ENCODE measurements around the gene CDH26.

The CDH26 gene

DNA sequence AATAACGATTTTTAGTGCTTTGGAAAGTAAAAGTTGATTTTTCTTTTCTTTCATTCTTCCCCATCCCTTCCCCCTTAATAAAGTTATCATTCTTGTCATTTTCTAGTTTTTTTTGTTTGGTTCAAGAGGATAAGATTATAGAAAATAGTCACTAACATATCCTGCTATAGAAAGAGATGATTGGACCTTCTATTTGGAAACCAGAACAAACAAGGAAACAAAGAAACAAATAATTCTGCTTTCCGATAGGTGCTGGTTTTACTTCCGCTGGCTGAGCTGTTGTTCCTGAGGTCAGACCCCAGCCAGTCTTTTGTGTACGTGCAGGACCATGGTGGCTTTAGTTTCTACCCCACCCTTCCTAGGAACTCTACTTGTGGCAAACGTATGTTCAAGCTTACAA, at the start of gene CDH26:
Gene CDH26, plus strand, starts transcription at position 301 of the 400 bp plus-strand sequence. CDS start 304 bp downstream, outside the sequence.
- no peak for DNase-seq (ENCODE audit: low read depth)

- DNase-seq (ENCODE audit: low read depth): no peak
These were observed 49.4 kb upstream of the CDH26 start for GRCh38 chr20:59908855-59909254.

DNA sequence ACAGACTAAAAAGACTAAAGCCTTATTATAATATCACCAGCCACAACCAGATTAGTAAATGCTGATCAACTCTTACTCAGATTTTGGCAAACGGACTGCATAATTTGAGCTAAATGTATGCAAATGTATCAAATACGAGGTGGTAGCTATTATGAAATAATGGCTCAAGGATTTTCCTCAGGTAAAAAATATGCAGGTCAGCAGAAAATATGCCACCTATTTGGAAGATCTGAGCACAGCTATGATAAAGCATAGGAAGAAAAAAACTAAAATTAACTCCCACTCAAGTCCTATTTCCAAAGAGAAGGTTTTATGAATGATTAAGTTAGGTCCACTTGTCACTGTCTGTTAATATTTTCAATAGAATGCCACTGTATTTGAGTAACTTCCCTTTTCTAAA, 47.2 kb upstream of the CDH26 start:
- no peak for DNase-seq (ENCODE audit: low read depth)

DNA sequence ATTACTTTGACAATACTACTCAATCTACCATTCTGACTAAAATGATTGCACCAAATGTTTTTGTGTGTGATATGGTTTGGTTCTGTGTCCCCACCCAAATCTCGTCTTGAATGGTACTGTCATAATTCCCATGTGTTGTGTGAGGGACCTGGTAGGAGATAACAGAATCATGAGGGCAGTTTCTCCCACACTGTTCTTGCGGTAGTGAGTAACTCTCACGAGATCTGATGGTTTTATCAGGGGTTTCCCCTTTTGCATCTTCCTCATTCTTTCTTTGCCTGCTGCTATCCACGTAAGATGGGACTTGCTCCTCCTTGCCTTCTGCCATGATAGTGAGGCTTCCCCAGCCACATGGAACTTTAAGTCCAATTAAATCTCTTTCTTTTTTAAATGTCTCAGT, 45.6 kb upstream of the CDH26 start:
- no peak for DNase-seq (ENCODE audit: low read depth)

- DNase-seq (ENCODE audit: low read depth): no peak
These were observed 37.3 kb upstream of the CDH26 start for GRCh38 chr20:59920944-59921343.

- no peak for DNase-seq (ENCODE audit: low read depth)
These were observed 34.7 kb upstream of the CDH26 start for GRCh38 chr20:59923514-59923913.

DNA sequence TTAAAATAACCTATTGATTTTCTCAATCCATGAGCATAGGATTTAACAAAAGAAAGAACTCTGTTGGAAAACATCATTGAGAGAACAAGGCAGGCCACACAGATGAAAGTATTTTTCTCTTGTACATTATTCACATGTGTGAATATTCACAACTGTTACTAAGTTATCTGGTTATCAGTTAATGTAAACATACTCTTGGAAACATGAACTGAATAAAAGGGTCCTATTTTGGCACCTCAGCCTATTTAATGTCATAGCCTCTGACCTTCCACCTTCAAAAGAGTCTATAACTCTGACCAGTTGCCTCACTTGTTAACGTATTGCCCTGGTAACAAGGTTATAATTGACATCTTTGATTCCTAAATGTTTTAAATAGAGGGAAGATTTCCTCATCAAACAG, 32.9 kb upstream of the CDH26 start:
- DNase-seq (ENCODE audit: low read depth): no peak

GRCh38 chr20:59925899-59926298, 32.3 kb upstream of the CDH26 start:
- no peak for DNase-seq (ENCODE audit: low read depth)

DNA sequence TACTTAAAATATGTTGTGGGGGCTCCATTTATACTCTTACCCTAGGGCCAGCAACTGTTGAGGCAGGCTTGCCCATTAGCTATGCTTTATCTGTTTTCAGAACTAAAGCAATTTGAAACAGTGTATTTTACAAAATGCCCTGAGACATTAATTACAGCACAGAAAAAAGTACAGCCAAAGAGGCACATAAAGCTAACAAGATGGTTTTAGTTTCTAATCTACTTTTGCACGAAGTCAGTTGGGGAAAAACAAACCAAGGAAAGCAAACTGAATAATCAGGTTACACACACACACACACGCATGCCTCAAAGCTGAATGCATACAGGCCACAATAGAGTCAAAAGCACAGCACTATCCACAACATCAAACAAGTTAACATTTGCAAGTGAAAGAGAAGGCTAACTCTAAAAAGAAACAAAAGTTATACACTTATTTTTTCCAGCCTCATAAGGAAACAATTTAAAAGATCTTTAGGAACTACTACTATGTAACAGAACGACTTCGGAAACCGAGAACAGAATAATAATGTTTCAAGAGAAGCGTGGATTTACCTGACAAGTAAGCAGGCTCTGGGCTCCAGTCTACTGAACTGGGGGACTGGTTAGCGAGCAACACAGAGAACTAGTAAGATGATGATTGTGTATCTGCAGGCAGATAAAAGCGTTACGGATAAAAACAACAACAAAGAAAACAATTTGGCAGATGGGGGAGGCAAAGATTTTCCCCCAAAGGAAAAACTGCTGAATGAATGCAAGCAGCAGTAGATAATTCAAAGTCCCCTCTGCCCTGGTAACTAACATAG, 26.5 kb upstream of the CDH26 start:
- no peak for DNase-seq (ENCODE audit: low read depth)

GRCh38 chr20:59932616-59933295, 25.5 kb upstream of the CDH26 start:
- no peak for DNase-seq (ENCODE audit: low read depth)

DNA sequence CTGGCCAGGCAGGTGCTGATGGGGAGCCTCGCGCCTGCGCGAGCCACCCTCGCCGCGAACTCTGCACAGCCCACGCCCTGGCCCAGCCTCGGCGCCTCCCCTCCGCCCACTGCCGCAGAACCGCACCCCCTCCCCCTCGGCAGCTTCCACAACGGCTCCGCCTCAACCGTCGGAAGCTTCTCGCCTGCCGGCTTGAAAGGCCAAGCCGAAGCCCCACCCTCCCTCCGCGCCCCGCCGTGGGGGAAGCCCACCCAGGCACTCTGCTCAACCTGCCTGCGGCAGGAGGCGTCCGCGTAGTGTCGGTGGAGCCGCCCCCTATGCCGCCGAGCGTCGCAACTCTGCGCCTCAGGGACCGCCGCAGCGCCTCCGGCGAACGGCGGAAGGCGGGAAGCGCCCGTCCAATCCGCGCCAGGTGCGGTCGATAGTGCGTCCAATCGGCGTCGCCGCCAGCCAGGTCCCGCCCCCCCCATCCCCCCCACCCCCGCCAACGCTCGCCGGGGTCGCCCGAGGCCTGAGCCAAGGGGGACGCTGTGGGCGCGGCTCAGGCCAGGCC, 24.9 kb upstream of the CDH26 start, which contains the start of gene SYCP2:
Gene SYCP2, minus strand, starts transcription at position 342 of the 553 bp plus-strand sequence. CDS start 11,224 bp downstream, outside the sequence.
- peak; percentile 33 for DNase-seq (ENCODE audit: low read depth)

DNA sequence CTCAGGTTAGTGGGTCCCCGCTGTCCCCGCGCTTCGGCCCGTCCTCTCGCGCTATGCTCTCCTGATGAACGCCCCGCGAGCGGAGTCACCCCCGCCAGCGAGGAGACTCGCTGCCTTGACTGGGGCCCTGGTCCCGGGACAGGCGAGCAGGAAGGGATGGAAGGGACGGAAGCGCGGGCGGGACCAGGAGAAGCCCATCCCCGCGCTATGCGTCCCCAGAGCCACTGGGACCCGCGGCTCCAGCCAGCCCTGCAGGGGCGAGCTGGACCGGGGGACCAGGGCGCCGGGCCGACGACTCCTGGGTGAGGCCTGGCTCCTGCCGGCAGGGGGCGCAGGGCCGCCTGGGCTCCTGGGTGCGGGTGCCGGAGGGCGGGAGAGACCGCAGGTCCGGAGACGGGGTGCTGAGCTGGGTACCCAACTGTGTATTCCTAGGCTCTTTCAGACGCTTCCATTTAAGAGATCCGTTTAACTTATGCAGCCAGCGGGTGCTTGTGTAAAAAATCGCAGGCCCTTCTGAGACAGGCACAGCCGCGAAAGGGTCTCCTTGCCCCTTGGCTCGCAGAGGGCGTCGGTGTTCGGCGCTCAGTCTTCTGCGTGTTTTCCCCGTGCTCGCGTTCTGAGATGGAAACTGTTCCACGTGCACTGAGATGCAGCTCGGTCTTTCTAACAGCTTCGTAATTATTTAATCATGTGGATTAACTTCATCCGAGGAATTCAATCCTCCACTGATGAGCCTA, 24.2 kb upstream of the CDH26 start:
- DNase-seq (ENCODE audit: low read depth): peak; percentile 57

DNA sequence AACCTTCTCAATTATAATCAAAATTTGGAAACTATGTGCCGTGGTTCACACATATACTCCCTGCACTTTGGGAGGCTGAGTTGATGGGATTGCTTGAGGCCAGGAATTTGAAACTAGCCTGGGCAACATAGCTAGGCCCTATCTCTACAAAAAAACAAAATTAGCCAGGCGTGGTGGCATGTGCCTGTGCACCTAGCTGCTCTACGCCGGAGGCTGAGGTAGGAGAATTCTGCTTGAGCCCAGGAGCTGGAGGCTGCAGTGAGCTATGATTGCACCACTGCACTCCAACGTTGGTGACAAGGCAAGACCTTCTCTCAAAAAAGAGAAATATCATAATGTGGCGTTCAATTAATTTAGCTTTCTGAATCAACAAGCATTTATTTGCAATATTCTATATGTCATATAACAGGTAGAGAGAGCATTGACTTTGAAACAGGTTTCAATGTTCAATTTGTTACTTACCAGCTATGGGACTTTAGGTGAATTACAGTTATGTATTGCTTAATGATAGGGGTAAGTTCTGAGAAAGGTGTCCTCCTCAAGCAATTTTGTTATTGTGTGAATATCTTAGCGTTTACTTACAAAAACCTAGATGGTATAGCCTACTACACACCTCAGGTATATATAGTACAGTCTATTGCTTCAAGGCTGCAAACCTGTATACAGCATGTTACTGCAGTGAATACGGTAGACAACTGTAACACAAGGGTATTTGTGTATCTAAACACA, 22.6 kb upstream of the CDH26 start:
- DNase-seq (ENCODE audit: low read depth): no peak

GRCh38 chr20:59936409-59936808, 21.8 kb upstream of the CDH26 start:
- no peak for DNase-seq (ENCODE audit: low read depth)

DNA sequence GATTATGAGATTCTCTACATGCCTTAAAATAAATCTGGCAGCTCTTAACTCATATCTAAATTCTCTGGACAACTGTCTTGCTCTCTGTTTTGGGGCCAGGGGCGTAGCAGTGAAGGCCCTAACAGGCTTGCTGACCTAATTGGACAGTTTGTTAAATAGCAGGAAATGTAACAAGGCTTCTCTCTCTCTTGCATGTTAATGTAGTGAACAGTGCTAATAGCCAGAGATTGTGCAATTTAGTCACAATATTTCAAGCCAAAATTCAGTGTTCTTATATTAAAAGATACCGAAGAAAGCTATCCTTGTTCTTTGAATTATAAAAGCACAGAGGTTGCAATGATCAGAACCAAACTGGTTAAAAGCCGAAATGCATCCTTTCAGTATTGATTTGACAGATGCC, 21.1 kb upstream of the CDH26 start:
- no peak for DNase-seq (ENCODE audit: low read depth)

DNA sequence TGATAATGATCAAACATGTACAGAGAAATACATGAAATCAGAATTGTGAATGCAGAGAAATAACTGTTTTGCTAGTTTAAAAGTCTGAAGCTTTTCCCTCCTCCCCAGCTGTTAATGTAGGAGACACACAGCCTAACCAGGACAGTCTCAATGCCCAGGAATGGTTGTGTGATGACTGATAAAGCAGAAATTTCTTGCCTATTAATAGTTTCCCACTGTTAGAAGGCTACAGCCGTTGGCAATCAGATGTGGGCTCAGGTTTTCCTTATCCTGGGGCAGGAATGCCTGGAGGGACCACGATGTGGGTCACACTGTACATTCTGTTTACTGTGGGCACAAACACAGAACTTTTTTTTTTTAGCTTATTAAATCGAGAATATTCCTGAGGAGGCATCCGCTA, 20.0 kb upstream of the CDH26 start:
- DNase-seq (ENCODE audit: low read depth): no peak

DNA sequence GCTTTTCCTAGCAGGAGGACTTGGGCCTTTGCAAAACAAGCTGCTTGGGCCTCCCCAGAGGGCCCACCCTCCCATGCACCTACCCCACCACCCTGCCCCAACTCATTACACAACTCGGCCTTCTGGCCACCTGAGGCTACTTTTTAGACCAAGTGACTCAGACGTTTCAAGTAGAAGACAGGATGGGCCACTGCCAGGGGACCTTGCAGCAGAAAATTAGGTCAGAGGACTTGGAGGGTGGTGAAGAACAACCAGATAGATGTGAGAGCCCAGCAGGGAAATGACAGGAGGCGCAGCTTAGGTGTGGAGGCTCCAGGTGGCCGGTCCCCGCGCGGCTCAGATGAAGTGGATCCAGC, 19.5 kb upstream of the CDH26 start:
- DNase-seq (ENCODE audit: low read depth): no peak

DNA sequence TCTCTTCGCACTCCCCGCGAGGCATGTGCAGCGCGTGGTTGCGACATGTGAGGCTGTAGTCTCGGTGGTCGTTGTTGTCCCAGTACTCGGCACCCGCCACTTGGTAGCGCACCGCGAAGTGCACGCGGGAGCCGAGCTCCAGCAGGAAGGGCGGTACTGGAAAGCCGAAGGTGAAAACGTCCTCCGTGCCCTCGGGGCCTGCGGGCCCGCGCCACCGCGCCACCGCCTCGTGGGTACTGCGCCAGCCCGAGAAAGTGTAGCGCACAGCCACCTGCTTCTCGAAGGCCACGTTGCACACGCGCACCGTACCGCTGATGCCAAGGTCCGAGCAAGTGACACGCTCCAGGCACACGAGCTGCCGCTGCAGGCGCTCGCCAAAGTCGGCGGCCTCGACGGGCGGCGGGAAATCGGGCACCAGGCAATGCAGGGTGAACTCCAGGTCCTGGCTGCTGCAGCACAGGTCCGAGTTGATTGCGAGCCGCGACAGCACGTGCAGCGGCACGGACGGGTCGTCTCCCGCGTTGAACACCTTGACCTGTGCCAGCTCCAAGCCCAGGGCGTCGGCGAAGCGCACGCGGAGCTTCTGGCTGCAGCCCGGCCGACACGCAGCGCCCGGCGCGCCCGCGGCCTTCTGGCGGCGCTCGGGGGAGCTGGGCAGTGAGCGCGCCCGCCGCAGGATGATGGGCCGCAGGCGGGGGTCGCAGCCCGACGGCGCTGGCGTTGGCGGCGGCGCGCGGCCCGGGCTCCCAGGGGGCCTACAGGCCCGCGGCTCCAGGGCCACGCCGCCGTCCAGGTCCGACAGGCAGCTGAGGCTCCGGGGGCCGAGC, 19.0 kb upstream of the CDH26 start:
- no peak for DNase-seq (ENCODE audit: low read depth)

- no peak for DNase-seq (ENCODE audit: low read depth)
These were observed 18.4 kb upstream of the CDH26 start for GRCh38 chr20:59939879-59940128.

DNA sequence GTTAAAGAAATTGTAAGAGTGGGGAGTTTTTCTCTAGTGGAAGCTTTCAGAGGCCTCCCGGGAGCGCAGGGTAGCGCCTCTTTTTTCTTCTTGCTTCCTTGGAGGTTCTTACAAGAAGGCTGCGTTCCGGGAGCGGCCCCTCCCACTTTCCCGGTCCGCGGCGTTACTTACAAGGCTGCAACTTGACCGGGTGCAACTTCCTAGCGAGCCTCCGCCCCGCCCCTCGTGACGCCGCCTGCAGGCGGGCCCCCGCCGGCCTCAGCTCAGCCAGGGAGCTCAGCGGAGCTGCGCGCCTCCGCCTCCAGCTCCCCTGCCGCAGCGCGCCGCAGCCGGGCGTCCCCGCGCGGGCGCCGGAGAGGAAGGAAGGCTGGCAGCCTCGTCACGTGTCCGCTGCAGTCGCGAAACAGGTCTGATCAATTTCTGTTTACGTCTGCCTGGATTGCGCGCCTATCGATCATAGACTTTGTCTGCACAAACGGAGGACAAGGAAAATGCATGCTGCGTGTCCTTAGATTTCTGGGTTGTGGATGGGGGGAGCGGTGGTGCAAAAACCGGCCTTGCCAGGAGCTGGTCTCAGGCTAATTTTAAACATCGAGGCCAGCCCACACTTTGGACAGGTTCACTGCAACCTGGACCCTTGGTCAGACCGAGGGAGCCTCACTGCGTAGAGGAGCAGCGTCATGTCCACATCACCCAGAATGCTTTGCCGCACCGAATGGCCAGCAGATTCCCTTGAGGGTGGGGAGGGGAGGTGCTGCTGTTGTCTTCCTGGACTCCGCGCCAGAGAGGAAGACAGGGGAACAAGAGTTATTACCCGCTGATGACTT, 17.9 kb upstream of the CDH26 start, which contains the start of the genes FAM217B and PPP1R3D:
Gene FAM217B, plus strand, starts transcription at position 261 of the 827 bp plus-strand sequence. CDS start 3,555 bp downstream, outside the sequence.
Gene PPP1R3D, minus strand, starts transcription at position 177 of the 827 bp plus-strand sequence. CDS start 374 bp downstream, outside the sequence.
- DNase-seq (ENCODE audit: low read depth): peak; percentile 71

Data from stimulated activated CD8-positive, alpha-beta memory T cell treated with anti-CD3 and anti-CD28 coated beads, Interleukin-12 subunit alpha, Interleukin-12 subunit beta, amount 100 ng/mL, for 1 hour (primary cell).